Endothelial cell of umbilical vein (primary cell): ENCODE measurements around the gene EEFSEC. TPM values are rescaled to one million over a fixed set of nuclear protein-coding genes. Genes with fewer than 3 reads are reported as not detected.

Source experiments
- BruUV-seq: library from RNA; stranded (reverse); fragments of 400-500 nt; replicated peaks from 2 replicates; lab custom pipeline; 2021; lab: Mats Ljungman, UMichigan
- CTCF ChIA-PET: fragments of 300-600, 350-600 bp; sonication (Branson Sonifier 250); formaldehyde crosslinking; loops from one replicate; lab custom pipeline; 2021; ENCODE audit warnings: antibody characterized with exemption, inconsistent platforms; lab: Charles Lee
- POLR2A ChIA-PET: fragments of 300-600, 350-600 bp; sonication (Branson Sonifier 250); formaldehyde crosslinking; loops from one replicate; lab custom pipeline; 2021; ENCODE audit warnings: antibody characterized with exemption, inconsistent platforms; lab: Charles Lee
- DNase-seq: peaks from one replicate; pipeline ENCODE4 v3.0.0-alpha.2; 2011; ENCODE audit warnings: low read depth, low spot score
- FAIRE-seq: peaks from 2 replicates; lab custom pipeline; 2011; peaks lifted over from hg19 to GRCh38; lab: Jason Lieb, UNC
- H2AFZ ChIP-seq: 2 replicates; pipeline ENCODE4 v1.6.0; 2012; ENCODE audit warnings: low read depth, low read length, control low read depth, inconsistent platforms
- H3K27ac ChIP-seq: 2 replicates; pipeline ENCODE4 v1.5.1; 2011; ENCODE audit warnings: low read depth, mild to moderate bottlenecking, control low read depth, low read length, moderate library complexity; ENCODE audit not compliant: insufficient read depth
- H3K27me3 ChIP-seq, 2 experiments: 2 replicates each; pipeline versions ENCODE4 v1.6.0 to v1.6.1; 2011; ENCODE audit warnings: low read length in 2 of 2, mixed read lengths in 1 of 2; ENCODE audit not compliant: control insufficient read depth in 2 of 2, insufficient read depth in 2 of 2
- H3K36me3 ChIP-seq, 2 experiments: 2 replicates in 1 of 2; 3 replicates in 1 of 2; pipeline ENCODE4 v1.5.1; 2011; ENCODE audit warnings: low read length in 2 of 2, mild to moderate bottlenecking in 1 of 2, moderate library complexity in 1 of 2; ENCODE audit not compliant: control insufficient read depth in 2 of 2, insufficient read depth in 2 of 2; ENCODE audit errors: extremely low read depth in 1 of 2
- H3K4me1 ChIP-seq: 3 replicates; pipeline ENCODE4 v1.5.1; 2011; ENCODE audit warnings: mild to moderate bottlenecking, low read length; ENCODE audit not compliant: control insufficient read depth, insufficient read depth; ENCODE audit errors: extremely low read depth
- H3K4me2 ChIP-seq: 2 replicates; pipeline ENCODE4 v1.6.1; 2011; ENCODE audit warnings: low read length, control low read depth, mixed read lengths; ENCODE audit not compliant: insufficient read depth
- H3K4me3 ChIP-seq, 3 experiments: fragments of 200-600 bp in 1 of 3; sonication (generic), shearing (Covaris generic) in 1 of 3; replicated peaks in 1 of 3; 2 replicates each; pipeline ENCODE4 v1.5.1; 2011 to 2016; ENCODE audit warnings: control low read depth in 3 of 3, low read length in 3 of 3, mild to moderate bottlenecking in 2 of 3, inconsistent platforms in 1 of 3, low read depth in 1 of 3, moderate library complexity in 1 of 3; ENCODE audit not compliant: insufficient read depth in 1 of 3
- H3K79me2 ChIP-seq: 2 replicates; pipeline ENCODE4 v1.6.0; 2012; ENCODE audit warnings: low read length, inconsistent platforms; ENCODE audit not compliant: control insufficient read depth, insufficient read depth
- H3K9ac ChIP-seq: replicated peaks from 2 replicates; pipeline ENCODE3; 2011; ENCODE audit warnings: low read length, control low read depth; ENCODE audit not compliant: insufficient read depth; ENCODE audit errors: extremely low read depth
- H3K9me1 ChIP-seq: replicated peaks from 3 replicates; pipeline ENCODE4 v1.6.0; 2011; ENCODE audit warnings: mild to moderate bottlenecking, low read length; ENCODE audit not compliant: control insufficient read depth, insufficient read depth; ENCODE audit errors: extremely low read depth
- H3K9me3 ChIP-seq: replicated peaks from 2 replicates; pipeline ENCODE4 v1.5.1; 2012; ENCODE audit warnings: low read length, inconsistent platforms; ENCODE audit not compliant: control insufficient read depth, insufficient read depth
- H4K20me1 ChIP-seq: replicated peaks from 2 replicates; pipeline ENCODE3; 2011; ENCODE audit warnings: mild to moderate bottlenecking, low read length; ENCODE audit not compliant: control insufficient read depth, insufficient read depth; ENCODE audit errors: extremely low read depth
- EZH2 ChIP-seq: IDR thresholded peaks from 2 replicates; pipeline ENCODE4 v1.6.1; 2012; ENCODE audit warnings: borderline replicate concordance, low read depth, mild to moderate bottlenecking, moderate library complexity, low read length, inconsistent platforms; ENCODE audit not compliant: severe bottlenecking
- FOS ChIP-seq: IDR thresholded peaks from 2 replicates; pipeline ENCODE4 v1.6.1; 2011; ENCODE audit warnings: mild to moderate bottlenecking, low read length, moderate library complexity, borderline replicate concordance; ENCODE audit not compliant: insufficient read depth
- GATA2 ChIP-seq: IDR thresholded peaks from 2 replicates; pipeline ENCODE4 v1.7.0; 2011; ENCODE audit warnings: low read depth, mild to moderate bottlenecking, moderate library complexity, mixed read lengths, low read length; ENCODE audit not compliant: insufficient read length, insufficient read depth
- JUN ChIP-seq: IDR thresholded peaks from 2 replicates; pipeline ENCODE4 v1.6.1; 2011; ENCODE audit warnings: borderline replicate concordance, low read depth; ENCODE audit not compliant: insufficient read length, insufficient read depth
- MAX ChIP-seq: IDR thresholded peaks from 2 replicates; pipeline ENCODE4 v1.6.1; 2011; ENCODE audit not compliant: insufficient read depth, insufficient read length
- MYC ChIP-seq: IDR thresholded peaks from one replicate; pipeline ENCODE4 v1.6.1; 2011; ENCODE audit warnings: mild to moderate bottlenecking, low read depth, low read length
- POLR2A ChIP-seq: IDR thresholded peaks from 2 replicates; pipeline ENCODE4 v1.6.1; 2012; ENCODE audit warnings: low read depth, mild to moderate bottlenecking, control low read depth, low read length
- POLR2AphosphoS5 ChIP-seq: IDR thresholded peaks from 2 replicates; pipeline ENCODE4 v1.6.1; 2012; ENCODE audit warnings: low read depth, mild to moderate bottlenecking, control low read depth, low read length, moderate library complexity; ENCODE audit not compliant: insufficient read depth
- dilution Hi-C: fragments of 300-500 bp; cut with MboI; formaldehyde crosslinking; loops from one replicate; pipeline ENCODE4 v1.15.0; 2019; ENCODE audit warnings: low sequenced_read_pairs; ENCODE audit not compliant: extremely low pct_ligation_motif_present
- intact Hi-C: fragments of 100-400 bp; cut with micrococcal nuclease; formaldehyde crosslinking; loops from one replicate; pipeline ENCODE4 v1.10.0; 2022
- polyA plus RNA-seq, 4 experiments: library from polyadenylated mRNA; depleted of rRNA in 3 of 4; stranded (reverse) in 3 of 4; unstranded in 1 of 4; fragments of >200 nt; gene quantifications; 2 replicates each; pipeline versions ENCODE4 v1.2.1 to v1.2.3, GENCODE V29; 2011 to 2012; ENCODE audit warnings: missing spikeins in 1 of 4
- total RNA-seq: library from RNA; stranded (reverse); gene quantifications from 2 replicates; pipeline ENCODE4 v1.2.3, GENCODE V29; 2021
- TF ChIP-seq, protein P1 (sequence below), 2 donors: IDR thresholded peaks; 1 replicate in 1 of 2; 2 replicates in 1 of 2; pipeline ENCODE4 v1.5.1; 2011; ENCODE audit warnings: low read length in 2 of 2, mild to moderate bottlenecking in 2 of 2, moderate library complexity in 2 of 2, control low read depth in 1 of 2, inconsistent platforms in 1 of 2, low read depth in 1 of 2; ENCODE audit not compliant: insufficient read depth in 1 of 2; ENCODE audit errors: extremely low read depth in 1 of 2

Gene EEFSEC
- total and polyA plus RNA-seq, 2 donors (not counting 3 experiments of a cell fraction or from before 2014, with no cell fraction given) = 13.1 to 14.5 TPM

- Histone ChIP-seq H3K9me3 (no peaks in the 10 kb centered on the region), H3K79me2 (peaks cover 16% of the 10 kb centered on the region), H2AFZ (no peak overlapping the region), H3K9ac (no peak overlapping the region), H4K20me1 (no peaks in the 10 kb centered on the region), H3K9me1 (no peaks in the 10 kb centered on the region), H3K4me1 (peaks cover 9% of the 10 kb centered on the region), H3K4me3 (no peak overlapping the region), H3K36me3 (peaks cover 1 to 3% of the 10 kb centered on the region in 2 experiments), H3K27ac (no peak overlapping the region), H3K4me2 (no peak overlapping the region), H3K27me3 (no peaks in the 10 kb centered on the region)
- DNase-seq (no peak), FAIRE-seq (no peak)
- intact Hi-C loops (no loop called here), dilution Hi-C loops (no loop called here)
- ChIA-PET CTCF (no interaction called here), POLR2A (no interaction called here)
- no TSS peak for BruUV-seq
- TF ChIP-seq MYC = no peak
- no peak for TF ChIP-seq EZH2
- no peak for TF ChIP-seq GATA2
- TF ChIP-seq JUN = no peak
- TF ChIP-seq, protein P1, sequence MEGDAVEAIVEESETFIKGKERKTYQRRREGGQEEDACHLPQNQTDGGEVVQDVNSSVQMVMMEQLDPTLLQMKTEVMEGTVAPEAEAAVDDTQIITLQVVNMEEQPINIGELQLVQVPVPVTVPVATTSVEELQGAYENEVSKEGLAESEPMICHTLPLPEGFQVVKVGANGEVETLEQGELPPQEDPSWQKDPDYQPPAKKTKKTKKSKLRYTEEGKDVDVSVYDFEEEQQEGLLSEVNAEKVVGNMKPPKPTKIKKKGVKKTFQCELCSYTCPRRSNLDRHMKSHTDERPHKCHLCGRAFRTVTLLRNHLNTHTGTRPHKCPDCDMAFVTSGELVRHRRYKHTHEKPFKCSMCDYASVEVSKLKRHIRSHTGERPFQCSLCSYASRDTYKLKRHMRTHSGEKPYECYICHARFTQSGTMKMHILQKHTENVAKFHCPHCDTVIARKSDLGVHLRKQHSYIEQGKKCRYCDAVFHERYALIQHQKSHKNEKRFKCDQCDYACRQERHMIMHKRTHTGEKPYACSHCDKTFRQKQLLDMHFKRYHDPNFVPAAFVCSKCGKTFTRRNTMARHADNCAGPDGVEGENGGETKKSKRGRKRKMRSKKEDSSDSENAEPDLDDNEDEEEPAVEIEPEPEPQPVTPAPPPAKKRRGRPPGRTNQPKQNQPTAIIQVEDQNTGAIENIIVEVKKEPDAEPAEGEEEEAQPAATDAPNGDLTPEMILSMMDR (IDR thresholded peaks at IDR 0.05; ENCODE audit: extremely low read depth in 1 of 2, insufficient read depth in 1 of 2, low read depth in 1 of 2, low read length in 2 of 2) = no peak
- TF ChIP-seq FOS = no peak
- TF ChIP-seq POLR2AphosphoS5 = no peak
- TF ChIP-seq MAX = no peak
- TF ChIP-seq POLR2A = no peak
These were observed 45.4 kb upstream of the EEFSEC start for GRCh38 chr3:128107834-128108233.
